ENCODE results near the gene INO80E. TPM values are rescaled to one million over a fixed set of nuclear protein-coding genes. Genes with fewer than 3 reads are reported as not detected.

Gene INO80E
- total and polyA plus RNA-seq, 8 donors = 42.1 to 59.6 (median 51.6) TPM

GRCh38 chr16:29961479-29962343, 34.3 kb upstream of the INO80E start, which contains the start of gene TMEM219:
Gene TMEM219, plus strand, starts transcription at chr16:29962079. Its CDS starts 1,065 bp downstream, at chr16:29963144.
- TF ChIP-seq CTCF (IDR thresholded peaks at IDR 0.05) = peak; percentile 51 to 72
- no peaks in the 10 kb centered on the region for H3K27me3 ChIP-seq
- intact Hi-C loops (cut with DNase I) = no loop called here
- H3K4me3 ChIP-seq = peak within 1 kb of the TSS; percentile 77 to 78
- peaks cover 0 to 8% of the 10 kb centered on the region in 2 donors for H3K36me3 ChIP-seq
- DNase-seq (peak; percentile 91 to 98 (median 96)), ATAC-seq (peak; percentile 97)
- peaks cover 9 to 34% of the 10 kb centered on the region in 2 donors for H3K4me1 ChIP-seq
- peak within 1 kb of the TSS; percentile 92 to 93 for H3K27ac ChIP-seq
- H3K9me3 ChIP-seq = no peaks in the 10 kb centered on the region

GRCh38 chr16:29962344-29962994, 33.6 kb upstream of the INO80E start:
- peaks cover 9 to 34% of the 10 kb centered on the region in 2 donors for H3K4me1 ChIP-seq
- peak overlapping the region; percentile 77 to 78 for H3K4me3 ChIP-seq
- H3K27ac ChIP-seq = peak overlapping the region; percentile 92 to 93
- no peaks in the 10 kb centered on the region for H3K27me3 ChIP-seq
- ATAC-seq (peak; percentile 69), DNase-seq (peak in 2 of 4 donors; percentile 49 to 76)
- no peak for TF ChIP-seq CTCF (IDR thresholded peaks at IDR 0.05)
- H3K9me3 ChIP-seq = no peaks in the 10 kb centered on the region
- intact Hi-C loops (cut with DNase I) = no loop called here
- H3K36me3 ChIP-seq = peaks cover 0 to 14% of the 10 kb centered on the region in 2 donors

DNA sequence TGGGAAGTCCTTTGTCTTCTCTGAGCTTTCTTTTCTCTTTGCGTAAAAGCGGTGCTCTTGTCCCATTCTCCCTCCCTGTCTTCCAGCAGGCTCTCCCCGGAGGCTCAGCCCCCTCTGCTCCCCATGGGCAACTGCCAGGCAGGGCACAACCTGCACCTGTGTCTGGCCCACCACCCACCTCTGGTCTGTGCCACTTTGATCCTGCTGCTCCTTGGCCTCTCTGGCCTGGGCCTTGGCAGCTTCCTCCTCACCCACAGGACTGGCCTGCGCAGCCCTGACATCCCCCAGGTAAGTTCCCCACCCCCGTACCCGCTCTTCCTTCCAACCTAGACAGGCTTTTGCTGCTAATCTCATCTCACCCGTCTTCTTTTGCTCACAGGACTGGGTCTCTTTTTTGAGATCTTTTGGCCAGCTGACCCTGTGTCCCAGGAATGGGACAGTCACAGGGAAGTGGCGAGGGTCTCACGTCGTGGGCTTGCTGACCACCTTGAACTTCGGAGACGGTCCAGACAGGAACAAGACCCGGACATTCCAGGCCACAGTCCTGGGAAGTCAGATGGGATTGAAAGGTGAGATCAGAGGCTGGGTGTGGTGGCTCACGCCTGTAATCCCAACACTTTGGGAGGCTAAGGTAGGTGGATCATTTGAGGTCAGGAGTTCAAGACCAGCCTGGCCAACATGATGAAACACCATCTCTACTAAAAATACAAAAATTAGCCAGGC, 32.9 kb upstream of the INO80E start:
- ATAC-seq = no peak
- no peak for TF ChIP-seq CTCF (IDR thresholded peaks at IDR 0.05)

DNA sequence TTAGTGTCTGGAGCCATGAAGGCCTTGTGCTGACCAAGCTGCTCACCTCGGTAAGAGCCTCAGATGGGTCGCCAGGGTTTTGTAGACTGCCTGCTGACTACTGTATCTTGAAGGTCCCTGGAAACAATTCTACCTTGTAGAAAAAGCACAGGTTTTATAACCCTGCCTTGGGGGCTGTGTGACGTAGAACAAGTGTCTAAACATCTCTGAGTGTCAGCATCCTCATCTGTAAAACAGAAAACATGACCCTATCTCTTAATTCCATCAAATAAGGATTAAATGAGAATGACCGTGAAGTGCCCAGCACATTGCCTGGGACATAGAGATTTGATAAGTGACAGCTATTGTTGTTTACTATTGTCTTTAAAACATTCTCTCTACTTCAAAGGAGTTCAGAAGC, 27.8 kb upstream of the INO80E start:
- H3K4me3 ChIP-seq = no peak overlapping the region
- ATAC-seq (no peak), DNase-seq (no peak)
- H3K27ac ChIP-seq = no peak overlapping the region
- peaks cover 0 to 55% of the 10 kb centered on the region in 2 donors for H3K36me3 ChIP-seq
- intact Hi-C loops (cut with DNase I) = no loop called here
- no peaks in the 10 kb centered on the region for H3K9me3 ChIP-seq
- TF ChIP-seq CTCF (IDR thresholded peaks at IDR 0.05) = no peak
- no peaks in the 10 kb centered on the region for H3K27me3 ChIP-seq
- H3K4me1 ChIP-seq = peaks cover 3 to 24% of the 10 kb centered on the region in 2 donors

More for the DNA sequence above, 32.9 kb upstream of the INO80E start:
- intact Hi-C loops (cut with DNase I) = no loop called here
- peak in 1 of 4 donors; percentile 79 for DNase-seq
- peak overlapping the region; percentile 77 to 78 for H3K4me3 ChIP-seq
- H3K27me3 ChIP-seq = no peaks in the 10 kb centered on the region
- peaks cover 9 to 34% of the 10 kb centered on the region in 2 donors for H3K4me1 ChIP-seq
- H3K36me3 ChIP-seq = peaks cover 0 to 20% of the 10 kb centered on the region in 2 donors
- no peaks in the 10 kb centered on the region for H3K9me3 ChIP-seq
- peak overlapping the region; percentile 92 to 93 for H3K27ac ChIP-seq
